Astrocyte of the spinal cord (primary cell): Measurements from ENCODE around the gene CCDC71L.

Experiments
- DNase-seq: peaks from one replicate; pipeline ENCODE4 v3.0.0; 2011; ENCODE audit warnings: low read depth, low spot score
- H3K4me3 ChIP-seq: 2 replicates; pipeline ENCODE4 v1.5.1; 2011; ENCODE audit warnings: low read depth, mild to moderate bottlenecking, low read length, moderate library complexity
- in situ Hi-C: cut with HindIII; loops from 2 replicates; pipeline ENCODE4 v1.10.0; 2017; ENCODE audit warnings: low sequenced_read_pairs
- TF ChIP-seq, protein P1 (sequence below): IDR thresholded peaks from 2 replicates; pipeline ENCODE4 v1.5.1; 2012; ENCODE audit warnings: low read depth, mild to moderate bottlenecking, low read length, inconsistent platforms

Gene CCDC71L

DNA sequence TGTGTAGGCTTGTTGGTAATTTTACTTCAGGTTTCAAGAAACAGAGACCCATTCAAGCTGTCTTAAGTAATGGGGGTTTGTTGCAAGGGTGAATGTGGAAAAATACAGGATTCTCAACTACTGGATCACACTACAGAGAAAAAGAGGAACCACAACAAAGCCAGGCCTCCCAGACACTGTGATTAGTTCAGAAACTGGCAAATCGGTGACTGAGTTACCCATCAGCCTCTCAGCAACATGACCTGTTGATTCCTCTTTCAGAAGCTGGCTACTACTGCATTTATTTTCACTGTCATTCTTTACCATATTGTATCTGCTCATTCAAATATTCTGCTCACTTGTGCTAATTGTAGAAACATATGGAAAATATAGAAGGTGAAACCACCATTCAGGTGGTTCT is 16.0 kb downstream of the CCDC71L start:
- in situ Hi-C loops, result no loop called here
- DNase-seq, result no peak
- TF ChIP-seq, protein P1, sequence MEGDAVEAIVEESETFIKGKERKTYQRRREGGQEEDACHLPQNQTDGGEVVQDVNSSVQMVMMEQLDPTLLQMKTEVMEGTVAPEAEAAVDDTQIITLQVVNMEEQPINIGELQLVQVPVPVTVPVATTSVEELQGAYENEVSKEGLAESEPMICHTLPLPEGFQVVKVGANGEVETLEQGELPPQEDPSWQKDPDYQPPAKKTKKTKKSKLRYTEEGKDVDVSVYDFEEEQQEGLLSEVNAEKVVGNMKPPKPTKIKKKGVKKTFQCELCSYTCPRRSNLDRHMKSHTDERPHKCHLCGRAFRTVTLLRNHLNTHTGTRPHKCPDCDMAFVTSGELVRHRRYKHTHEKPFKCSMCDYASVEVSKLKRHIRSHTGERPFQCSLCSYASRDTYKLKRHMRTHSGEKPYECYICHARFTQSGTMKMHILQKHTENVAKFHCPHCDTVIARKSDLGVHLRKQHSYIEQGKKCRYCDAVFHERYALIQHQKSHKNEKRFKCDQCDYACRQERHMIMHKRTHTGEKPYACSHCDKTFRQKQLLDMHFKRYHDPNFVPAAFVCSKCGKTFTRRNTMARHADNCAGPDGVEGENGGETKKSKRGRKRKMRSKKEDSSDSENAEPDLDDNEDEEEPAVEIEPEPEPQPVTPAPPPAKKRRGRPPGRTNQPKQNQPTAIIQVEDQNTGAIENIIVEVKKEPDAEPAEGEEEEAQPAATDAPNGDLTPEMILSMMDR, result no peak
- no peak overlapping the region for H3K4me3 ChIP-seq

DNA sequence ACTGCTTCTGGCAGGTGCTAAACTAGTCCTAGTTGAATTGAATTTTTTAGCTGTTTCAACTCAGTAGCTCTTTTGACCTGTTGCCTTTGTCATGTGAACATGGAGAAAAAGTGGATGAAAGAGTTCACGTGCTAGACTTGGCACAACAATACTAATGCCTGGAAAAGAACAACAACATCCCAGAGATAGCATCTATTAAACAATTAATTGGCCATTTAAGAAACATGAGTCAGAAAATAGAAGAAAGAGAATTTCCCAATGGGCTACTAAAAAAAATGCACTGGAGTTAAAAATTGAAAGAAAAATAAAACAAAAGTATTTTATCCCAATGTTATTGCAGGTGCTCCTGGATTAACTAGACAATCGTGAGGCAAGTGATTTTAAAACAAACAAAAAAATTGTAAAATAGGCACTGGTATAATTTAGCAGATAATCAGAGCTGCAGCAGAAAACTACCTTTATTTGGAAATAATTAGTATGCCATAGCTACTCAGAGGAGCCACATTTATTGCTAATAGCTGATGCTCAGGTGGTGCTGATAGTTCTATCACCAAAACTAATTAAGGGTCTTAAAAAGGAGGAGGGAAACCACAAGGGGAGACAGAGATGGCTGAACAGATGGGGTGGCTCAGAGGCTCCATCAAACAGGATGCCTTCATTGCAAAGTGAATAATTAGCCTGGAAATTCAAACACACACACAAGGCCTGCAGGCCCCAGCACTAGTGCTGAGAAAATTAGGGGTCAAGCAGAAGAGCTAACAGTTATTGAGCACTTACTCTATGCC is 17.6 kb downstream of the CCDC71L start:
- TF ChIP-seq, protein P1, result no peak
- in situ Hi-C loops, result no loop called here
- H3K4me3 ChIP-seq, result no peak overlapping the region
- DNase-seq, result no peak

DNA sequence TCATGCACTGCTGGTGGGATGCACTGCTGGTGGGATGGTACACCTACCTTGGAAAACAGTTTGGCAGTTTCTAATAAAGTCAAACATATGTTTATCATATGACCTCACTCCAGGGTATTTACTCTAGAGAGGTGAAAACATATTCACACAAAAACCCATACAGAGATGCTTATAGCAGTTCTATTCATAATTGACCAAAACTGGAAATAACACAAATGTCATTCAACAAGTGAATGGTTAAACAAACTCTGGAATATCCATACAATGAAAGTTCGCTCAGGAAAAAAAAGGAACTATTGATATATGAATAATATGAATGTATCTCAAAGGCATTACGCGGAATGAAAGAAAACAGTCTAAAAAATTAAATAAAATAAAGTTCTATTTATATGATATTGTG is 19.5 kb downstream of the CCDC71L start:
- in situ Hi-C loops, result no loop called here
- no peak for DNase-seq
- H3K4me3 ChIP-seq, result no peak overlapping the region
- TF ChIP-seq, protein P1, result no peak

DNA sequence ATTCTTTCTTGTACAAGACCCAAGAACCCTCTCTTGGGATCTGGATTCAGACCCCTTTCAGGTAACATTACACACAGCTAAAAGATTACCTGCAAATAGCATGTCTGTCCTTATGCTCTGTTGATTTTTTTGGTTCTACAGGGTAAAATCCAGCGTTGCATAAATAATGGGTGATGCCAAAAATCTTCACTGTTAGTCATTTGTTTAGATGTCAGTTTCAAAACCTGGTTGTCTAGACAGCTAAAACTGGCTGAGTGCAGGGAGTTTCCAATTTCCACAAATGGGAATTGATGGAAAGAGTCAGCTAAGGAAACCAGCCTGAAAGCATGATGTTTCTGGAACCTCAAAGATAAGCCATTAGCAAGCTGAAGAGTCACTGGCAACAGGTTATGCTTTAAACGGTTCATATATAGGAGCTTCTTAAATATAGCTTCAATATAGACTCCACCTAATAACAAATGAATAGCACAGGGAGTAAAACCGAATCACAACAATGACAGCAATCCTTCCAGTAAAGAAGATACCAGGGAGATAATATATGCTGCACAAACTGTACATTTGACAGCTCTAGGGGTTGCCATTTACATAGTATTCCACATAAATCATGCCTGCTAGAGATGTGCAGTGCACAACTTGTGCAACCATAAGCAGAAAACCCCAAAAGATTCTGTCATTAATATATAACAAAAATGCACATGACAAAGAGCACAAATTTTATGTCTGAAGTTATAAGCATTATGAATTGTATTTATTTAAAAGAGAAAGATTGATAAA is 20.4 kb downstream of the CCDC71L start:
- TF ChIP-seq, protein P1, result no peak
- in situ Hi-C loops, result no loop called here
- no peak overlapping the region for H3K4me3 ChIP-seq
- no peak for DNase-seq

DNA sequence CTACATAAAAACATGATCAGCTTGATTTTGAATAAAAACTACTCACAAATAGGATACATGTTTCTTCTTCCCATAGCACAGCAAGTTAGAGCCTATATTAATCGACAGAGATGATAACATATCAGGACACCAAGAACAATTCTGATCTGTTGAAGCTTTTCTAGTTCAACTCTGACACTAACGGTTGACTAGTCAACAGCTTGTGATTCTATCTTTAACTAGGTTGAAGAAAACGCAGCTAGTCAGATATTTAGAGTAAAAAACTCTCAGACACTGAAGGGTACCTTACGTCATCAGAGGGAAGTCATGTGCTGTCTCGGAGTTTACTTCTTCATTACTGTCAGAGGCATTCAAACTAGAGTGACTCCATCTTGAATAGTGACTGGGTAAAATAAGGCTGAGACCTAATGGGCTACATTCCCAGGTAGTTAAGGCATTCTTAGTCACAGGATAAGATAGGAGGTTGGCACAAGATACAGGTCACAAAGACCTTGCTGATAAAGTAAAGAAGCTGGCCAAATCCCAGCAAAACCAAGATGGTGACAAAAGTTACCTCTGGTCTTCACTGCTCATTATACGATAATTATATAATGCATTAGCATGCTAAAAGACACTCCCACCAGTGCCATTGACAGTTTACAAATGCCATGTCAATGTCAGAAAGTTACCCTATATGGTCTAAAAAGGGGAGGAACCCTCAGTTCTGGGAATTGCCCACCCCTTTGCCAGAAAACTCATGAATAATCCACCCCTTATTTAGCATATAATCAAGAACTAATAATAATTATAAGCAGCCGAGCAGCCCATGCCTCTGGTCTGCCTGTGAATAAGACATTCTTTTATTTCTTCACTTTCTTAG is 21.3 kb downstream of the CCDC71L start:
- TF ChIP-seq, protein P1, result no peak
- in situ Hi-C loops, result no loop called here
- H3K4me3 ChIP-seq, result no peak overlapping the region
- DNase-seq, result no peak

DNA sequence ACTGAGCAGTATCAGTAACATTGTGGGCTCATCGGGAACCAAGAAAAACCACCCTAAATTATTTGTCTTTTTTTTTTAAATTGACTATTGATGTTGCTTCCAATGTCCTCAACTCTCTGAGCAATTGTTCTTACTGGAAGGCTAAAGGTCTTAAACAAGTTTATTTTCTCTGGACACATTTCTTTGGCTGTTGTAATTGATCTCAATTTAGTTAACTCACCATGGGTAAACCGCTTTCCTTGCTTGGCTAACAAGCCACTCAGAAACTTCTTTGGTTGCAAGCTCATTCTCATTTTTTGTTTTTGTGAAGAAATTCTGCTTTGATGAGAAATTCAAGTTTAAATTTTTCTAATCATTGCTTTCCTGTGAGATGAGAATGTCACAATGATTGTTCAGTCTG is 25.5 kb downstream of the CCDC71L start:
- TF ChIP-seq, protein P1, result no peak
- H3K4me3 ChIP-seq, result no peak overlapping the region
- no peak for DNase-seq
- in situ Hi-C loops, result no loop called here
